Right lung (tissue), 10 donors: Measurements from ENCODE around the gene TPST2. TPM values are rescaled to one million over a fixed set of nuclear protein-coding genes. Genes with fewer than 3 reads are reported as not detected.

Experiments
- DNase-seq, 2 donors: peaks; one replicate each; pipeline ENCODE4 v3.0.0-alpha.2; 2013
- long read RNA-seq, 8 donors: transcript quantifications; one replicate each; lab custom pipeline, GENCODE V29; 2026
- polyA plus RNA-seq, 5 donors: library from polyadenylated mRNA; unstranded; fragments of 120-200 nt; gene quantifications; one replicate each; pipeline versions ENCODE4 v1.2.1 to v1.2.3, GENCODE V29; 2013; ENCODE audit warnings: inconsistent platforms in 1 of 5, low replicate concordance in 1 of 5; ENCODE audit not compliant: insufficient read length in 5 of 5, insufficient read depth in 1 of 5

The TPST2 gene
- polyA plus RNA-seq, result 10 to 100 TPM; 20.4 to 30.4 (median 30.0) TPM
- long read RNA-seq, donor 1, full-length matches to known transcripts, result 20 of 25 reads
- long read RNA-seq, donor 1, partial matches to known transcripts, result 5 of 25 reads
- long read RNA-seq, donor 1, other reads (novel, unspliced or antisense), result 0 of 25 reads
- long read RNA-seq, donor 2, full-length matches to known transcripts, result 5 of 5 reads
- long read RNA-seq, donor 2, partial matches to known transcripts, result 0 of 5 reads
- long read RNA-seq, donor 2, other reads (novel, unspliced or antisense), result 0 of 5 reads
- long read RNA-seq, donor 3, full-length matches to known transcripts, result 14 of 14 reads
- long read RNA-seq, donor 3, partial matches to known transcripts, result 0 of 14 reads
- long read RNA-seq, donor 3, other reads (novel, unspliced or antisense), result 0 of 14 reads
- long read RNA-seq, donor 4, full-length matches to known transcripts, result 10 of 10 reads
- long read RNA-seq, donor 4, partial matches to known transcripts, result 0 of 10 reads
- long read RNA-seq, donor 4, other reads (novel, unspliced or antisense), result 0 of 10 reads
- long read RNA-seq, donor 5, full-length matches to known transcripts, result 16 of 16 reads
- long read RNA-seq, donor 5, partial matches to known transcripts, result 0 of 16 reads
- long read RNA-seq, donor 5, other reads (novel, unspliced or antisense), result 0 of 16 reads
- long read RNA-seq, donor 6, full-length matches to known transcripts, result 16 of 59 reads
- long read RNA-seq, donor 6, partial matches to known transcripts, result 43 of 59 reads
- long read RNA-seq, donor 6, other reads (novel, unspliced or antisense), result 0 of 59 reads
- long read RNA-seq, donor 7, full-length matches to known transcripts, result 18 of 23 reads
- long read RNA-seq, donor 7, partial matches to known transcripts, result 5 of 23 reads
- long read RNA-seq, donor 7, other reads (novel, unspliced or antisense), result 0 of 23 reads
- long read RNA-seq, donor 8, full-length matches to known transcripts, result 3 of 14 reads
- long read RNA-seq, donor 8, partial matches to known transcripts, result 11 of 14 reads
- long read RNA-seq, donor 8, other reads (novel, unspliced or antisense), result 0 of 14 reads

- peak; percentile 75 to 79 for DNase-seq
Measured at GRCh38 chr22:26589845-26590736, at the start of gene TPST2. TPST2 (minus strand) TSS chr22:26590132; CDS start chr22:26541630, 48,502 bp downstream.

- no peak for DNase-seq
Measured at GRCh38 chr22:26636296-26636695, 46.4 kb upstream of the TPST2 start.

- DNase-seq, result no peak
Measured at GRCh38 chr22:26635117-26635516, 45.2 kb upstream of the TPST2 start.

- no peak for DNase-seq
Measured at GRCh38 chr22:26634189-26634588, 44.3 kb upstream of the TPST2 start.

- no peak for DNase-seq
Measured at GRCh38 chr22:26632422-26633155, 42.7 kb upstream of the TPST2 start.

GRCh38 chr22:26631282-26631681 lies 41.4 kb upstream of the TPST2 start:
- no peak for DNase-seq

- DNase-seq, result no peak
Measured at GRCh38 chr22:26629988-26630761, 40.2 kb upstream of the TPST2 start.

GRCh38 chr22:26624803-26625202 lies 34.9 kb upstream of the TPST2 start:
- no peak for DNase-seq

GRCh38 chr22:26623984-26624383 lies 34.1 kb upstream of the TPST2 start:
- DNase-seq, result no peak

- DNase-seq, result no peak
Measured at GRCh38 chr22:26621663-26622062, 31.7 kb upstream of the TPST2 start, which contains the start of gene CRYBA4. CRYBA4 (plus strand) TSS chr22:26621963; CDS start chr22:26622597, 634 bp downstream.

GRCh38 chr22:26620197-26620596 lies 30.3 kb upstream of the TPST2 start:
- DNase-seq, result no peak

- peak; percentile 27 to 36 for DNase-seq
Measured at GRCh38 chr22:26619510-26619909, 29.6 kb upstream of the TPST2 start.

- no peak for DNase-seq
Measured at GRCh38 chr22:26618455-26618854, 28.5 kb upstream of the TPST2 start.

GRCh38 chr22:26617271-26618199 lies 27.6 kb upstream of the TPST2 start, which contains the start of gene CRYBB1:
CRYBB1 (minus strand) TSS chr22:26618027; CDS start chr22:26616319, 1,708 bp downstream.
- no peak for DNase-seq

- no peak for DNase-seq
Measured at GRCh38 chr22:26616650-26617049, 26.7 kb upstream of the TPST2 start.

- DNase-seq, result no peak
Measured at GRCh38 chr22:26615830-26616435, 26.0 kb upstream of the TPST2 start.

GRCh38 chr22:26615149-26615548 lies 25.2 kb upstream of the TPST2 start:
- no peak for DNase-seq

- no peak for DNase-seq
Measured at GRCh38 chr22:26614322-26614721, 24.4 kb upstream of the TPST2 start.
